NCI-H748 treated with DMSO at 0.1 percent for 48 hours (cell line): ENCODE measurements around the gene BCL2L11.
A peak's percentile ranks its signal among the peaks of the same experiment; 100 is the strongest.
"Not testable (repeated sequence)": the region's sequence is repeated elsewhere in the genome, so short reads cannot be mapped to it uniquely, and the experiment has no call there.

Source experiments
- DNase-seq: peaks from one replicate; lab custom pipeline; 2025; lab: John Stamatoyannopoulos, UW

Gene BCL2L11

GRCh38 chr2:111120253-111121027 lies at the start of gene BCL2L11:
TSS of gene BCL2L11 (plus strand) at chr2:111120914. CDS start at chr2:111123746, 2,832 bp downstream.
- peak; percentile 74 for DNase-seq

GRCh38 chr2:111071600-111072171 lies 49.0 kb upstream of the BCL2L11 start:
- DNase-seq = no peak

- DNase-seq = no peak
Measured at GRCh38 chr2:111072220-111072871, 48.4 kb upstream of the BCL2L11 start.

GRCh38 chr2:111082659-111083058 lies 38.1 kb upstream of the BCL2L11 start:
- DNase-seq = not testable (repeated sequence)

- DNase-seq = no peak
Measured at GRCh38 chr2:111091811-111092211, 28.9 kb upstream of the BCL2L11 start.

- no peak for DNase-seq
Measured at GRCh38 chr2:111094691-111095090, 26.0 kb upstream of the BCL2L11 start.

GRCh38 chr2:111095434-111095833 lies 25.3 kb upstream of the BCL2L11 start:
- DNase-seq = no peak

- no peak for DNase-seq
Measured at GRCh38 chr2:111099402-111099801, 21.3 kb upstream of the BCL2L11 start.

- DNase-seq = no peak
Measured at GRCh38 chr2:111100087-111100764, 20.5 kb upstream of the BCL2L11 start.

- no peak for DNase-seq
Measured at GRCh38 chr2:111100765-111101162, 19.9 kb upstream of the BCL2L11 start.

- no peak for DNase-seq
Measured at GRCh38 chr2:111101592-111101991, 19.1 kb upstream of the BCL2L11 start.

- no peak for DNase-seq
Measured at GRCh38 chr2:111102216-111102615, 18.5 kb upstream of the BCL2L11 start.

- no peak for DNase-seq
Measured at GRCh38 chr2:111105926-111106325, 14.8 kb upstream of the BCL2L11 start.

- no peak for DNase-seq
Measured at GRCh38 chr2:111106706-111107105, 14.0 kb upstream of the BCL2L11 start.

- DNase-seq = no peak
Measured at GRCh38 chr2:111108745-111109271, 11.9 kb upstream of the BCL2L11 start.

GRCh38 chr2:111111101-111111755 lies 9.5 kb upstream of the BCL2L11 start:
- DNase-seq = no peak

- DNase-seq = no peak
Measured at GRCh38 chr2:111113838-111114237, 6.9 kb upstream of the BCL2L11 start.

- no peak for DNase-seq
Measured at GRCh38 chr2:111116011-111116746, 4.5 kb upstream of the BCL2L11 start.

GRCh38 chr2:111116843-111117597 lies 3.7 kb upstream of the BCL2L11 start:
- DNase-seq = peak; percentile 65
